Naive thymus-derived CD4-positive, alpha-beta T cell (primary cell): ENCODE results near the gene SWSAP1. TPM values are rescaled to one million over a fixed set of nuclear protein-coding genes. Genes with fewer than 3 reads are reported as not detected.

Experiments used
- ATAC-seq: fragments of 150-1000 bp; cut with Tn5 transposase; 2 replicates; pipeline ENCODE4 v1.10.0; 2021; ENCODE audit warnings: mild to moderate bottlenecking, moderate library complexity
- CTCF ChIA-PET: fragments of 350-600 bp; sonication (Branson Sonifier 250); formaldehyde crosslinking; loops from one replicate; lab custom pipeline; 2021; ENCODE audit warnings: antibody characterized with exemption; lab: Charles Lee
- POLR2A ChIA-PET: fragments of 350-600 bp; sonication (Branson Sonifier 250); formaldehyde crosslinking; loops from one replicate; lab custom pipeline; 2021; ENCODE audit warnings: antibody characterized with exemption, inconsistent platforms; lab: Charles Lee
- DNase-seq, 9 donors: peaks; one replicate each; pipeline versions ENCODE4 v3.0.0 to v3.0.0-alpha.2; 2020 to 2022; ENCODE audit warnings: mixed read lengths in 1 of 9
- H3K27ac ChIP-seq: one replicate; pipeline ENCODE4 v1.7.0; 2013; ENCODE audit warnings: mild to moderate bottlenecking, low read depth, low read length, moderate library complexity
- H3K27me3 ChIP-seq, 2 donors: one replicate each; pipeline ENCODE4 v1.7.0; 2013; ENCODE audit warnings: low read length in 2 of 2, mild to moderate bottlenecking in 2 of 2, moderate library complexity in 2 of 2; ENCODE audit not compliant: control insufficient read depth in 2 of 2, insufficient read depth in 2 of 2
- H3K36me3 ChIP-seq, 3 experiments: 1 replicate in 2 of 3; 2 replicates in 1 of 3; pipeline ENCODE4 v1.7.0; 2013; ENCODE audit warnings: low read length in 3 of 3, mild to moderate bottlenecking in 3 of 3, moderate library complexity in 1 of 3; ENCODE audit not compliant: insufficient read depth in 3 of 3, control insufficient read depth in 2 of 3
- H3K4me1 ChIP-seq, 2 donors: one replicate each; pipeline ENCODE4 v1.7.0; 2013; ENCODE audit warnings: low read length in 2 of 2, mild to moderate bottlenecking in 2 of 2, moderate library complexity in 1 of 2; ENCODE audit not compliant: control insufficient read depth in 2 of 2, insufficient read depth in 2 of 2
- H3K4me3 ChIP-seq: 2 replicates; pipeline ENCODE4 v1.7.0; 2013; ENCODE audit warnings: mild to moderate bottlenecking, low read length
- H3K9me3 ChIP-seq, 3 experiments: 1 replicate in 2 of 3; 2 replicates in 1 of 3; pipeline ENCODE4 v1.7.0; 2013; ENCODE audit warnings: low read length in 3 of 3; ENCODE audit not compliant: control insufficient read depth in 2 of 3
- H3K27ac Mint-ChIP-seq, 9 donors: one replicate each; pipeline ENCODE4 v1.8.0; 2020 to 2022; ENCODE audit warnings: mixed read lengths in 9 of 9, mild to moderate bottlenecking in 8 of 9, moderate library complexity in 5 of 9, inconsistent platforms in 2 of 9
- H3K27me3 Mint-ChIP-seq, 5 donors: one replicate each; pipeline ENCODE4 v1.8.0; 2021 to 2022; ENCODE audit warnings: mixed read lengths in 5 of 5, mild to moderate bottlenecking in 1 of 5
- H3K36me3 Mint-ChIP-seq, 5 donors: one replicate each; pipeline ENCODE4 v1.8.0; 2020 to 2022; ENCODE audit warnings: mixed read lengths in 5 of 5, mild to moderate bottlenecking in 3 of 5, inconsistent platforms in 1 of 5
- H3K4me1 Mint-ChIP-seq, 7 donors: one replicate each; pipeline ENCODE4 v1.8.0; 2020 to 2022; ENCODE audit warnings: mixed read lengths in 7 of 7, mild to moderate bottlenecking in 3 of 7, inconsistent platforms in 1 of 7
- H3K4me3 Mint-ChIP-seq, 10 donors: one replicate each; pipeline ENCODE4 v1.8.0; 2020 to 2022; ENCODE audit warnings: mild to moderate bottlenecking in 10 of 10, mixed read lengths in 10 of 10, moderate library complexity in 6 of 10, inconsistent platforms in 2 of 10
- H3K9me3 Mint-ChIP-seq, 11 donors: one replicate each; pipeline ENCODE4 v1.8.0; 2020 to 2022; ENCODE audit warnings: mixed read lengths in 11 of 11, mild to moderate bottlenecking in 4 of 11, inconsistent platforms in 1 of 11, moderate library complexity in 1 of 11
- intact Hi-C, 2 donors: fragments of 100-400 bp; cut with micrococcal nuclease; formaldehyde crosslinking; loops; one replicate each; pipeline ENCODE4 v1.15.1; 2023
- polyA plus RNA-seq, 2 donors: library from polyadenylated mRNA; unstranded; fragments of 300-500 nt; fragmentation: Illumina TruSeq; gene quantifications; one replicate each; pipeline ENCODE4 v1.2.3, GENCODE V29; 2021
- total RNA-seq, 6 experiments: library from RNA in 5 of 6; stranded (reverse) in 5 of 6; gene quantifications; 1 replicate in 5 of 6; 2 replicates in 1 of 6; pipeline ENCODE4 v1.2.3 and lab custom pipeline; 2021 to 2026

Gene SWSAP1
- total and polyA plus RNA-seq, 7 experiments from 2014 or later, result 3.4 to 7.3 (median 4.1) TPM

- H3K9me3 Mint-ChIP-seq, result peaks cover 0 to 2% (median 0%) of the 10 kb centered on the region in 11 donors
- ChIA-PET CTCF (interaction anchor here (1.1 to 2.3 kb wide), 6 partner anchors 9 to 108 kb away, joined by 3 to 13 read pairs (median 6); partner anchors contain the start of genes CCDC159, RAB3D and TMEM205), POLR2A (interaction anchor here (1.1 to 3.6 kb wide), 9 partner anchors 10 to 393 kb away, joined by 4 to 36 read pairs (median 12); partner anchors contain the start of genes CCDC159, ECSIT, EPOR and ODAD3)
- peaks cover 12 to 38% (median 27%) of the 10 kb centered on the region in 7 donors for H3K4me1 Mint-ChIP-seq
- H3K4me3 ChIP-seq, result peak overlapping the region; percentile 92
- H3K36me3 ChIP-seq, result peaks cover 0 to 15% (median 0%) of the 10 kb centered on the region in 3 experiments
- peak overlapping the region; percentile 92 for H3K27ac ChIP-seq
- H3K27ac Mint-ChIP-seq, result no peak overlapping the region
- DNase-seq (peak in 1 of 9 donors; percentile 9), ATAC-seq (no peak)
- H3K27me3 Mint-ChIP-seq, result no peaks in the 10 kb centered on the region
- no peaks in the 10 kb centered on the region for H3K9me3 ChIP-seq
- peaks cover 11 to 27% (median 20%) of the 10 kb centered on the region in 5 donors for H3K36me3 Mint-ChIP-seq
- intact Hi-C loops, result loop anchor here (1.0 to 5.0 kb wide), 7 partner anchors 19 to 1418 kb away; partner anchors contain the start of genes CCDC159 (in 1 of the 2), JUNB (in 1 of the 2), ODAD3 (in 1 of the 2) and PLPPR2 (in 1 of the 2)
- no peaks in the 10 kb centered on the region for H3K27me3 ChIP-seq
- H3K4me3 Mint-ChIP-seq, result no peak overlapping the region
- H3K4me1 ChIP-seq, result peaks cover 21 to 30% of the 10 kb centered on the region in 2 donors
These were observed 507 bp upstream of the SWSAP1 start for GRCh38 chr19:11373885-11374432.

- Histone ChIP-seq H3K9me3 (no peaks in the 10 kb centered on the region), H3K4me1 (peaks cover 27 to 36% of the 10 kb centered on the region in 2 donors), H3K27me3 (no peaks in the 10 kb centered on the region), H3K36me3 (peaks cover 0 to 7% (median 0%) of the 10 kb centered on the region in 3 experiments), H3K4me3 (peak overlapping the region; percentile 92), H3K27ac (peak overlapping the region; percentile 92)
- intact Hi-C loops, result loop anchor here (1.0 to 2.0 kb wide), 8 partner anchors 8 to 539 kb away; partner anchors contain the start of genes CCDC159 (in 1 of the 2), ELOF1 (in 1 of the 2), ODAD3 (in 1 of the 2) and PLPPR2 (in 1 of the 2)
- CTCF ChIA-PET, result interaction anchor here (0.6 to 2.3 kb wide), 8 partner anchors 8 to 848 kb away, joined by 3 to 13 read pairs (median 4); partner anchors contain the start of genes CCDC159, RAB3D and TMEM205
- no peak overlapping the region for H3K4me3 Mint-ChIP-seq
- peak; percentile 51 for ATAC-seq
- H3K9me3 Mint-ChIP-seq, result peaks cover 0 to 2% (median 0%) of the 10 kb centered on the region in 11 donors
- H3K4me1 Mint-ChIP-seq, result peaks cover 19 to 47% (median 36%) of the 10 kb centered on the region in 7 donors
- peak; percentile 49 to 87 (median 83) for DNase-seq
- H3K27me3 Mint-ChIP-seq, result no peaks in the 10 kb centered on the region
- no peak overlapping the region for H3K27ac Mint-ChIP-seq
- H3K36me3 Mint-ChIP-seq, result peaks cover 11 to 26% (median 16%) of the 10 kb centered on the region in 5 donors
- POLR2A ChIA-PET, result interaction anchor here (0.5 to 3.6 kb wide), 24 partner anchors 8 to 1544 kb away, joined by 3 to 36 read pairs (median 4); partner anchors contain the start of genes CCDC159, ECSIT, ELOF1 and EPOR
These were observed 880 bp downstream of the SWSAP1 start for GRCh38 chr19:11375143-11375948.

GRCh38 chr19:11377237-11377636 is 2.8 kb downstream of the SWSAP1 start:
- Mint-ChIP-seq H3K27ac (peak overlapping the region in 8 of 9 donors; percentile 55 to 96 (median 78)), H3K4me1 (peaks cover 33 to 62% (median 47%) of the 10 kb centered on the region in 7 donors), H3K36me3 (peaks cover 3 to 26% (median 7%) of the 10 kb centered on the region in 5 donors), H3K4me3 (peak overlapping the region in 7 of 10 donors; percentile 26 to 87 (median 63)), H3K9me3 (peaks cover 0 to 6% (median 0%) of the 10 kb centered on the region in 11 donors), H3K27me3 (peaks cover 0 to 11% (median 4%) of the 10 kb centered on the region in 5 donors)
- DNase-seq (no peak), ATAC-seq (no peak)
- intact Hi-C loops, result no loop called here
- H3K4me3 ChIP-seq, result no peak overlapping the region
- POLR2A ChIA-PET, result interaction anchor here (0.5 to 1.3 kb wide), 4 partner anchors 31 to 146 kb away, joined by 3 to 5 read pairs (median 4); partner anchors contain the start of genes CCDC159 and TMEM205
- peaks cover 42 to 48% of the 10 kb centered on the region in 2 donors for H3K4me1 ChIP-seq
- CTCF ChIA-PET, result interaction anchor here (0.6 to 1.8 kb wide), 7 partner anchors 9 to 217 kb away, joined by 3 to 7 read pairs (median 4); partner anchors contain the start of genes ODAD3 and PRKCSH
- H3K36me3 ChIP-seq, result peaks cover 0 to 7% (median 0%) of the 10 kb centered on the region in 3 experiments
- H3K9me3 ChIP-seq, result no peaks in the 10 kb centered on the region
- H3K27me3 ChIP-seq, result no peaks in the 10 kb centered on the region
- no peak overlapping the region for H3K27ac ChIP-seq

GRCh38 chr19:11377756-11378155 is 3.3 kb downstream of the SWSAP1 start:
- ChIA-PET CTCF (interaction anchor here (0.9 to 1.8 kb wide), 3 partner anchors 8 to 58 kb away, joined by 3 to 4 read pairs (median 3); partner anchors contain the start of genes ODAD3 and PRKCSH), POLR2A (interaction anchor here (0.5 to 1.3 kb wide), 4 partner anchors 31 to 146 kb away, joined by 3 to 5 read pairs (median 4); partner anchors contain the start of genes CCDC159 and TMEM205)
- ATAC-seq (no peak), DNase-seq (no peak)
- H3K4me3 ChIP-seq, result no peak overlapping the region
- peaks cover 35 to 65% (median 48%) of the 10 kb centered on the region in 7 donors for H3K4me1 Mint-ChIP-seq
- intact Hi-C loops, result no loop called here
- H3K9me3 ChIP-seq, result no peaks in the 10 kb centered on the region
- H3K27me3 ChIP-seq, result no peaks in the 10 kb centered on the region
- no peak overlapping the region for H3K4me3 Mint-ChIP-seq
- peaks cover 0 to 16% (median 4%) of the 10 kb centered on the region in 5 donors for H3K27me3 Mint-ChIP-seq
- peak overlapping the region in 4 of 9 donors; percentile 38 to 69 (median 61) for H3K27ac Mint-ChIP-seq
- peaks cover 0 to 7% (median 0%) of the 10 kb centered on the region in 3 experiments for H3K36me3 ChIP-seq
- peaks cover 46 to 51% of the 10 kb centered on the region in 2 donors for H3K4me1 ChIP-seq
- H3K27ac ChIP-seq, result no peak overlapping the region
- peaks cover 0 to 6% (median 0%) of the 10 kb centered on the region in 11 donors for H3K9me3 Mint-ChIP-seq
- H3K36me3 Mint-ChIP-seq, result peaks cover 3 to 26% (median 7%) of the 10 kb centered on the region in 5 donors

GRCh38 chr19:11378319-11379189 is 4.1 kb downstream of the SWSAP1 start:
- no peak overlapping the region for H3K27ac ChIP-seq
- POLR2A ChIA-PET, result no interaction called here

More at GRCh38 chr19:11378319-11379189, 4.1 kb downstream of the SWSAP1 start:
- Mint-ChIP-seq H3K4me1 (peaks cover 40 to 65% (median 51%) of the 10 kb centered on the region in 7 donors), H3K27me3 (peaks cover 0 to 20% (median 4%) of the 10 kb centered on the region in 5 donors), H3K27ac (peak overlapping the region in 3 of 9 donors; percentile 45 to 85 (median 53)), H3K4me3 (peak overlapping the region in 3 of 10 donors; percentile 35 to 49 (median 45)), H3K36me3 (peaks cover 3 to 22% (median 7%) of the 10 kb centered on the region in 5 donors), H3K9me3 (peaks cover 0 to 6% (median 0%) of the 10 kb centered on the region in 11 donors)
- CTCF ChIA-PET, result interaction anchor here (1.5 to 1.8 kb wide), 2 partner anchors 9 to 57 kb away, joined by 3 to 4 read pairs; partner anchors contain the start of genes ODAD3 and PRKCSH
- peaks cover 0 to 7% (median 0%) of the 10 kb centered on the region in 3 experiments for H3K36me3 ChIP-seq
- intact Hi-C loops, result no loop called here
- DNase-seq (no peak), ATAC-seq (no peak)
- H3K4me1 ChIP-seq, result peaks cover 47 to 57% of the 10 kb centered on the region in 2 donors
- no peak overlapping the region for H3K4me3 ChIP-seq
- H3K9me3 ChIP-seq, result no peaks in the 10 kb centered on the region
- H3K27me3 ChIP-seq, result no peaks in the 10 kb centered on the region
